Mesenteric fat pad (tissue), 1 donor: ENCODE measurements around the gene ASB14. TPM values are rescaled to one million over a fixed set of nuclear protein-coding genes. Genes with fewer than 3 reads are reported as not detected.
"Not testable (repeated sequence)": the region's sequence is repeated elsewhere in the genome, so short reads cannot be mapped to it uniquely, and the experiment has no call there.

Source experiments
- DNase-seq: peaks from one replicate; pipeline ENCODE4 v3.0.0-alpha.2; 2020; ENCODE audit warnings: low spot score
- long read RNA-seq: library from polyadenylated mRNA; unstranded; transcript quantifications from one replicate; pipeline ENCODE4 v2.0.0, GENCODE V29; 2020
- total RNA-seq: library from RNA; stranded (reverse); fragmentation: NEBNext Ultra II Directional; extraction: Animal tissue kit (Norgen Biotek cat#: 25700); gene quantifications from one replicate; pipeline ENCODE4 v1.2.1, GENCODE V29; 2021
- donor health status: DM: yes; HTN: yes; CAD: no.

ASB14 gene
- total RNA-seq = not detected
- long read RNA-seq = 0 reads

DNA sequence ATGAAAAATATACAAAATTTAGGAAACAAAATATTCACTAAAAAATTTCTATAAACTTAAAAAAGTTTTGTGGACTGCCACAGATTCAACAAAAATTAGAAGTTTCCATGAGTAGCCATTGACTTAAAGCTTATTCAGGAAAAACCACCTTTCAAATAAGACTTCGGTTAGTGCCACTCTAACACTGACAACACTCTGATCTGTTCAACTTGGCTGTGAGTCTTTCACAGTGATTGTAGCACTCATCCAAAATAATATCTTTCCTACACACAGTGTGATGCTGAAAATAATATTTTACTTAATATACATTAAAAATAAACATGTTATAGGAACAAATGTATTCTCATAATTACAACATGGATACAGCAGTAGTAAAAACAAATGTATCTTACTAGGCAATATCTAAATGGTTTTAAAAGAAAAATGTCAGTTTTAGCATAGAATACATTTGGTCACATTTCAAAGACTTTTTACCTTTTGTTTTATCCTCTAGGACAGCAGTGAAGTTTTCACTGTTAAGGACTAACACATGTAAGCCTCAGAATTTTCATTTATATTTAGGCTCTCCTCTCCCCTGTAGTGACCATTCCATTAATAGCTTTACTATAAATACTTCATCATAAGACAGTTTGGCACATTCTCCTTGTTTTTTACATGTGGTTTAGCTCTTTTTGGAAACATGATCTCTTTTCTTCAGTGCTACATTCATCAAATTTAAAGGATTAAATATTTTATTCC, at the start of gene ASB14:
Gene ASB14 (minus strand): TSS at position 527 of the 738 bp plus-strand sequence. CDS start 652 bp downstream, outside the sequence.
- DNase-seq = no peak

DNA sequence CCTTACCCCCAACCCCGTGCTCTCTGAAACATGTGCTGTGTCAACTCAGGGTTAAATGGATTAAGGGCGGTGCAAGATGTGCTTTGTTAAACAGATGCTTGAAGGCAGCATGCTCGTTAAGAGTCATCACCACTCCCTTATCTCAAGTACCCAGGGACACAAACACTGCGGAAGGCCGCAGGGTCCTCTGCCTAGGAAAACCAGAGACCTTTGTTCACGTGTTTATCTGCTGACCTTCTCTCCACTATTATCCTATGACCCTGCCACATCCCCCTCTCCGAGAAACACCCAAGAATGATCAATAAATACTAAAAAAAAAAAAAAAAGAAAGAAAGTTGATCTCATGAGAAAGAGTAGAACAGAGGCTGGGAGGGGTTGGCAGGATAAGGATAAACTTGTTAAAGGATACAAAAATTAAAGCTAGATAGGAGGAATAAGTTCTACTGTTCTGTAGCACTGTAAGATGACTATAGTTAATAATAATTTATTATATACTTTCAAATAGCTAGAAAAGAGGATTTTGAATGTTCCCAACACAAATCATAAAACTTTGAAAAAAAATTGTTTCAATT, 46.7 kb upstream of the ASB14 start:
- DNase-seq = not testable (repeated sequence)

DNA sequence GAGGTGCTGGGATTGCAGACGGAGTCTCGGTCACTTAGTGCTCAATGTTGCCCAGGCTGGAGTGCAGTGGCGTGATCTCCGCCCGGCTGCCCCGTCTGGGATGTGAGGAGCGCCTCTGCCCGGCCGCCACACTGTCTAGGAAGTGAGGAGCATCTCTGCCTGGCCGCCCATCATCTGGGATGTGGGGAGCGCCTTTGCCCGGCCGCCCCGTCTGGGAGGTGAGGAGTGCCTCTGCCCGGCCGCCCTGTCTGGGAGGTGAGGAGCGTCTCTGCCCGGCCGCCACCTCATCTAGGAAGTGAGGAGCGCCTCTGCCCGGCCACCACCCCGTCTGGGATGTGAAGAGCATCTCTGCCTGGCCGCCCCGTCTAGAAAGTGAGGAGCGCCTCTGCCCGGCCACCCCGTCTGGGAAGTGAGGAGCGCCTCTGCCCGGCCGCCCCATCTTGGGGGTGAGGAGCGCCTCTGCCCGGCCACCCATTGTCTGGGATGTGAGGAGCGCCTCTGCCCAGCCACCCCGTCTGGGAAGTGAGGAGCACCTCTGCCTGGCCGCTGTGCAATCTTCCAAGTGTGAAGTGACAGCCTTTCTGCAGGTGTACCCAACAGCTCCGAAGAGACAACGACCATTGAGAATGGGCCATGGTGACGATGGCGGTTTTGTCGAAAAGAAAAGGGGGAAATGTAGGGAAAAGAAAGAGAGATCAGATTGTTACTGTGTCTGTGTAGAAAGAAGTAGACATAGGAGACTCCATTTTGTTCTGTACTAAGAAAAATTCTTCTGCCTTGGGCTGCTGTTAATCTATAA, 46.0 kb upstream of the ASB14 start:
- DNase-seq = not testable (repeated sequence)

DNA sequence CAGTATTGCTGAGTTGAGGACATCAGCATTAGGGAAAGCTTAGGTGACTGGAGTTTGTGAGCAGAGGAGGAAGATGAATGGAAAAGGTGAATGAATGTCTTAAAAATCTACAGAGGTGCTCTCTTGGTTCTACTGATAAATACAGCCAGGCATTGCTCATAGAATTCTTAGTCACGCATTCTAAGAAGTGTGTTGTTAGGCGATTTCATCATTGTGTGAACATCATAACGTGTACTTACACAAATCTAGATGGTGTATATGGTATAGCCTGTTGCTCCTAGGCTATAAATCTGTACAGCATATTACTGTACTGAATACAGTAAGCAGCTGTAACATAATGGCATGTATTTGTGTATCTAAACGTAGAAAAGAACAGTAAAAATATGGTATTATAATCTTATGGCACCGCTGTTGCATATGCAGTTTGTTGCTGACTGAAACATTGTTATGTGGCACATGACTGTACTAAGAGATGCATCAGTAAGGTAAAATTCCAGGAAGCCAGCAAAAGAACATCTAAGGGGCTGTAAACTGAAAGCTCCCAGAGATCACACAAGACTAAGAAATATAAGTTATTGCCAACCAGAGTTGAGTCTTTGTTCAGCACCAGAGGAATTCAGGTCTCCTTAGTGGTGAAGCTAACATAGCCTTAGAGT, 42.9 kb upstream of the ASB14 start:
- no peak for DNase-seq

DNA sequence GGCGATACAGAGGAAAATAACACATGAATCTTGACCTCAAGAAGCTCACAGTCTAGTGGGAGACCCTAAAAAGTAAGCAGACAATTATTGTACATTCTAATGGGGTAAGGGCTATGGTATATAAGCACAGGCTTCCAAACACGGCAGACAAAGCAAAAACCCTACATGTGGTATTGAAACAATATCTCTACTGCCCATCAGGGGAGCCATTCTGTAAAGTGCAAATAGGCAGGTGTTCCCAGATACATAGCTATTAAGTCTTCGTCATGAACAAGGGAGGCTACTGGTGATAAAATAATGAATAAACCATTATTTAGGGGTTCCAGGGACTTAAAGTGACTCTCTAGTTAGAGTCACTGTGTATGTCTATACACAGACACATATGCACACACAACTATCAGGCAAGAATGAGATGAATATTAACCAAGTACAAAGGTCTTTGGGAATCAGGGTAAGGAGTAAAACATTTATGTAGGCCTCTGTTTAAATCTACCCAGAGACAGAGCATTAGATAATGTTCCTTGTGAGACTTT, 38.7 kb upstream of the ASB14 start:
- no peak for DNase-seq

DNA sequence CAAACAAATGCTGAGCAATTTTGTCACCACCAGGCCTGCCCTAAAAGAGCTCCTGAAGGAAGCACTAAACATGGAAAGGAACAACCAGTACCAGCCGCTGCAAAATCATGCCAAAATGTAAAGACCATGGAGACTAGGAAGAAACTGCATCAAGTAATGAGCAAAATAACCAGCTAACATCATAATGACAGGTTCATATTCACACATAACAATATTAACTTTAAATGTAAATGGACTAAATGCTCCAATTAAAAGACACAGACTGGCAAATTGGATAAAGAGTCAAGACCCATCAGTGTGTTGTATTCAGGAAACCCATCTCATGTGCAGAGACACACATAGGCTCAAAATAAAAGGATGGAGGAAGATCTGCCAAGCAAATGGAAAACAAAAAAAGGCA, 34.0 kb upstream of the ASB14 start:
- DNase-seq = not testable (repeated sequence)

DNA sequence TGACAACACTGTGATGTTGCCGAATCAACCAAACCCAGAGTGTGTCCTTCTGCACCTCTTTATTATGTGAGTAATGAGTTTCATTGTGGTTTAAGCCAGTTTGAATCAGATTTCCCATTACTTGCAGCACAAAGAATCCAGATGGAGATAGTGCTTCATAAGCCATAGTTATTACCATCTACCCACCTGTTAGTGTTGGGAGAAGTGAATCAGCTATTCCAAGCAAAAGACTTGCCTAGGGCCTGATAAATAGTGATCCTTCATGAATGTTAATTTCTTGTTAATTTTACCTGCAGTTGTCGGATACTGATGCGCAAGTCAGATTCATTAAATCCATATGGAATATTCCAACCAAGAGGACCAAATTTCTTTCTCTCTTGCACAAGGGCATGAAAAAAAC, 21.7 kb upstream of the ASB14 start:
- no peak for DNase-seq

DNA sequence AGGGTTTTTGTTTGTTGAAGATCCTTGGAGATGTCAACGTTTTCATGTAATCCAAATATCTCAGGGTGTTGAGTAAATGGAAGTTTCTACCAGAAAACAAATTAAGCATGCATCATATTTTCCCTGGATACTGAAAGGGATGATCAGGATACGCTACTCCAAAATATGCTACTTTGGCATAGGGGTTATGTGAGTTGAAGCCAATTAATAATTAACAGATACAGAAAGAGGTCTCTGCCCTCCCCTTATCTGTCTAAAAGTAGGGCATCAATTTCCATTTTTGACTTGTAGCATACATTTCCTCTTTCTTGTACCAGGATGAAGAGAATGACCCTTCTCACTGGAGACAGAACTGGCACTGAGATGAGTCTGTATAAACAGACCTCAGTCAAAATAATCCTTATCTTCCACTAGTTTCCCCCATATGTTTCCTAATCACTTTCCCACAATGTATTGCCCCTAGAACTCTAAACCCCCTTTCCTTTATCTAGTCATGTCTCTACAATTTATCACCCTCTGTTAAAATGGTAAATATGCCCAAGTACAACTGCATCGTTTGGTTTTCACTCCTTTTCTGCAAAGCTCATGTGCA, 17.4 kb upstream of the ASB14 start:
- no peak for DNase-seq

DNA sequence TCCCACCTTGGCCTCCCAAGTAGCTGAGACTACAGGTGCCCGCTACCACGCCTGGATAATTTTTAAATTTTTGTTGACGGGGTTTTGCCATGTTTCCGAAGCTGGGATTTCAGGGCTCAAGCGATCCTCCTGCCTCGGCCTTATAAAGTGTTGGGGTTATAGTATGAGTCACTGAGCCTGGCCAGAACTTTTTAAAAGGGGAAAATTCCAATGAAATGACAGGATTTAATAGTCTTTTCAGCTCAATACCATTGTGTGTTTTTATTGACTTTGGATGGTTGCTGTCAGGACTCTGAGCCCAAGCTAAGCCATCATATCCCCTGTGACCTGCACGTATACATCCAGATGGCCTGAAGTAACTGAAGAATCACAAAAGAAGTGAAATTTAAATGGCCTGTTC, 11.0 kb upstream of the ASB14 start:
- not testable (repeated sequence) for DNase-seq

DNA sequence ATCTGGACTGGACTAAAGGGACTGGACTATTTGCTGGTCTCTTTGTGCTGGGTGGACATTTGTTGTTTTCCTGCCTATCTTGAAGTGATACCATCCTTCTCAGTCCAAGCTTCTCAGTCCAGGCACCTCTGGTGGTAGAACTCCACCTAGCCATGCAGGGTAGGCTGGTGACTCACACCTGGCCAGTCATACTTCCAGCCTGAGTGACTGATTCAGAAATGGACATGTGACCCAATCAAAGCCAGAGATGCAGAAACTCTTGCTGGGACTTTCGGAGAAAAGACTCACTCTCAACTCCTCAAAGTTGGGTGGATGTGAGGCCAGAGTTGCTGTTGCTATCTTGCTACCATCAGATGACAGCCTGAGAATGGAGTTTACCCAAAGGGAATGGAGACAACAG, 5.6 kb upstream of the ASB14 start:
- no peak for DNase-seq

DNA sequence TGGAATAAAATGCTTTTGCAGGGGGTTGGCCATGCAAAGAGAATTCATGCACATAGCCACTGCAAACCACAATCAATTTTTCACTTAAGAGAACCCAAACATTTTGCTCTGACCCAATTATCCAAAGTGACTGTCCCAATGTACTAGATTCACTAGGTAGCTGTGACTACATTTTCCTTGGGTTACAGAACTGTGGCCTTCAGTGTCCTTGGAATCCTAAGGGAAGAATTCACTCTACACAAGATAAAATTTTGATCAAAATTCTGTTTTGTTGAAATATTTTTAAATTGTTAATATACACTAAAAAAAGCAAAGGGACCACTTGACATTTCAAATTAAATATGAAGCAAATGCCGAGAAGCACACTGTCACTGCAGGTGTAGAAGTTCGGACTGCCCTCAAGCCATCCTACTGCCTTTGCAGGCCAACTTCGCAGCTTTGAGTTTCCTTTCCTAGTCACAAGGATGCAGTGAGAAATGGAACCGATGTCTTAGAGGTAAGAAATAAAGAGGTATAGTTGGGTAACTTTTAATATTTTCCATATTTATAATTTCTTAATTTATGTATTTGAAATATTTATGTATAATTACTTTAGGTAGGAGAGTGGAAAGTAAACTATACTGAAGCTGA, 527 bp upstream of the ASB14 start:
- no peak for DNase-seq

DNA sequence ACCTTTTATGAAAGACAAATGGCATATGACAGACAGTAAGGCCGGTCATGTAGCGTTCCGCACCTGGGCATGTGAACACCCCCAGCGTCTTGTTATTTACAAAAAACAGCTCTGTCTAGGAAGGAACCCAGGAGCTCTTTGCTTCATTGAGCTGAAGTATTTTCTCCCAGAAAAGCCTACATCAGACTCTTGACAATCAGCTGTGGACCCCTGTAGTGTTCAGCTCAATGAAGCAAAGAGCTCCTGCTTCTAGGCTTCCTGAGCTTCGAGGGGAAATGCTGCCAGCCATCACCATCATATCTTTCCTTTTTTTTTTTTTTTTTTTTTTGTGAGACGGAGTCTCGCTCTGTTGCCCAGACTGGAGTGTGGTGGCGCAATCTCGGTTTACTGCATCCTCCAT, 4.1 kb downstream of the ASB14 start:
- DNase-seq = no peak

DNA sequence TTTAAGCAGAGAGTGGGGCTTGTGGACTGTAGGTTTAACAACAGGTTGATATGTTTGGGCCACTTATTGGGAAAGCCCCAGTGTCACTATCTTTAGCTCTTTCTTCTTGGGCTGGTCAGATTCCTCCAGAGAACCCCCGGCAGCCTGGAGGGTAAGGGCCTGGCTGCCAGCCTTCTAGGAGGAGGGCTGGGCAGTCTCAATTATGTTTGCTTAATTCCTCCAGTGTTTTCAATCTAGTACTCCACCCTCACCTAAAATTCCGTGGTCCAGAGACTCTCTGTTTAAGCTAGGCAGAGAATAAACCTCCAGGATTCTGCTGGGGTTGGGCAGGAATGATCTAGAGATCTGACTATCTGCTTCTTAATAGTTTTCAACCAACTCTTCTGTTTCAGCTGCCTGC, 5.3 kb downstream of the ASB14 start:
- no peak for DNase-seq

DNA sequence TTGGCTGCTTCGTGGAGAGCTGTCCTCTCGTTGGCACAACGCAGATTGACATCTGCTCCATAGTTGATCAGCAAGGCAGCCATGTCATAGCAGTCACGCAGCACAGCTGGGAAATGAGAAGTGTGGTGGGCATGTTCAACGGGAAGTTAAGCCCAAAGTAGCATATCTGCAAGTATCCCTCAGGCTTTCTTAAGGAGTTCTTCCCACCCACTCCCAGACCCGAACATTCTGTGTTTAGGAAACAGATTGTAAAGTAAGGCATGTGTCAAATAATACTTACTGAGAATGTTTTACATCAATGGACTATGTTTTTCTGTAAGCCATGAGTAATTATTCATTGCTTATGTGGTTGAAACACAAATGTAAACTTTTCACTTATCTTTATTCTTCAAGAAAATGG, 9.2 kb downstream of the ASB14 start:
- DNase-seq = no peak

DNA sequence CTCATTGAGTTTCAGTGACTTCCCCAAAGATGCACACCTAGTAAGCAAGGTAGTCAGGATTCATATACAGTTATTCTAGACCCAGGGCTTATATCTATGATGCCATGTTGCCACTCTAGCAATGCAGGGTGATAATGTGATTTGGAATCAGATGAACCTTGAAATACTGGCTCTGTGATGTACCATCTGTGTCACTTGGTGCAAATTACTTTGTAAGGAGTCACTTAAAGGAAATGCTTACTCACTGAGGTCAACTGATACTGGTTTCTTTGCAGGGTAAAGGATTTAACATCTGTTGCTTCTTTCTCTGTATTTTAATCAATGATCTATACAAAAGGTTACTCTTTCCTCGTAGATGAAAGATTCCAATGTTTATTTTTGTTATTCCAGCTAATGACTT, 10.8 kb downstream of the ASB14 start:
- no peak for DNase-seq

DNA sequence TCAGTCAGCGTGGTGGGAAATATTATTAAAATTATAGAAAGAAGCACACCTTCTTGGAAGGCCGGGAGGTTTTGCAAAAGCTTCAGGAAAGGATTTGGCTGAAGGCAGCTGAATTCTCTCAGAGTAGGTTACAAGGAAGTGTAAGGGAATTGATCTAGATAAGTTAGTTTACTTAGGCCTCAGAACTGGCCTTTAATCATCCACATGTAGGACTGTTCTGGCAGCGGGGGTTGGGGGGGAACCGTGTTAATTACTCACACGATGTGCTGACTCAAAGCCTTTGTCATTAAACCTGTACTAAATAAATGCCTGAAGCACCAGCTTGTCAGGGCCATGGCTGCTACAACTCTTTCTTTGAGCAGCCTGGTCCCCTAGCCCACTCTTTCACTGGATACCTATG, 12.8 kb downstream of the ASB14 start:
- no peak for DNase-seq

DNA sequence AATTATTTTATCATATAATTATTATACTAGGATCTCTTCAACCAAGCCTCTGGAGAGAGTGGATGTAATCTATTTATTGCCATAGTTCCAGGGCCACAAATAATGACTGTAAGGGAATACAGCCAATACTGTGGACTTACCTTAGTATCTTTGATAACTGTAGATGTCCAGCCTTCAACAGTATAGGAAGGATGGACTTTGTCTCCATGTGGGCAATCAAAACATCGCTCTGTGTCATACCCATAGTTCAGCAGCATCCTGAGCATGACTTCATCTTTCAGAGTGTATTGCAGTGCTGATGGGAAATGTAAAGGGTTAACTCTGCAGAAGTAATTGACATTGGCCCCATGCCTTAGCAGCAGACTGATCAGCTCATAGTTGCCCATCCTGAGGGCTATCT, 14.2 kb downstream of the ASB14 start:
- DNase-seq = no peak

DNA sequence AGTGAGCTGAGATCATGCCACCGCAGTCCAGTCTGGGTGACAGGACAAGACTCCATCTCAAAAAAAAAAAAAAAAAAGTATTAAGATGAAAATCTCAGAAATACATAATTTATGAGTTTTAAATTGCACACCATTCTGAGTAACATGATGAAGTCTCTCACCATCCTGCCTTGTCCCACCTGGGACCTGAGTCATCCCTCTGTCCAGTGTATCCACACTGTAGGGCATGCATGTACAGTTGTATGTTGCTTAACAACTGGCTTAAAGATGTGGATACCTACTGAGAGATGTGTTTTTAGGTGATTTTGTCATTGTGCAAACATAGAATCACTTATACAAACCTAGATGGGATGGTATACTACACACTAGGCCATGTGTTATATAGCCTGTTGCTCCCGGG, 17.1 kb downstream of the ASB14 start:
- no peak for DNase-seq

DNA sequence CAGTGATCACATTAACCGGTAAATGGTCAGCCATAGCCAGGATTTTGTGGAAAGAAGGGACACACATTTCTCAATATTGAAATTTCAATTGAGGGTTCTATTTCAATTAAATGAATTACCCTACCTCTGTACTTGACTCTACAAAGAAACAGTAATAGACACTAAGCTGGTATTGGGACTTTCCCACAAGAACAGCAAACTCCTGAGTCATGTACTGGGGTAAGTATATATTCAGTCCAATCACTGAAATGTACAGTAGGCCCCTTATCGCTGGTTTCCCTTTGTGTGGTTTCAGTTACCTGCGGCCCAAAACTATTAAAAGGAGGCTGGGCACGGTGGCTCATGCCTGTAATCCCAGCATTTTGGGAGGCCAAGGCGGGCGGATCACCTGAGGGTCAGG, 17.6 kb downstream of the ASB14 start:
- DNase-seq = no peak

DNA sequence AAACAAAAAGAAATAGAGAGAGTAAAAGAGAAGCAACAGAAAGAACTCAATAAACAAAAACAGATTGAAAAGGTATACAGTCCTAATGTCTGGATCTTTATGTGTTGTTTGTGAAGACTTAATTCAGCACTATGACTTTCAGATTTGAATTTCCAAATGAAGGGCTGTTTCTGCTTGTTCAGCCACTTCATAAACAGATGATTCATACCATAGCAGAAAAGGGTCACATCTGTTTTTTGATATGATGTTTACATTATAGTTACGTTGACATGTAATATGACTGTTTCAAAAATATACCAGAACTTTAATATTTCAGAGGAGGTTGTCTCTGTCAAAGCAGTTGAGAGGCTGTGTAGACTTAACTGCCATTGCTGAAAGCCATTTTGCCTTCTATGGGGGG, 24.1 kb downstream of the ASB14 start:
- no peak for DNase-seq

DNA sequence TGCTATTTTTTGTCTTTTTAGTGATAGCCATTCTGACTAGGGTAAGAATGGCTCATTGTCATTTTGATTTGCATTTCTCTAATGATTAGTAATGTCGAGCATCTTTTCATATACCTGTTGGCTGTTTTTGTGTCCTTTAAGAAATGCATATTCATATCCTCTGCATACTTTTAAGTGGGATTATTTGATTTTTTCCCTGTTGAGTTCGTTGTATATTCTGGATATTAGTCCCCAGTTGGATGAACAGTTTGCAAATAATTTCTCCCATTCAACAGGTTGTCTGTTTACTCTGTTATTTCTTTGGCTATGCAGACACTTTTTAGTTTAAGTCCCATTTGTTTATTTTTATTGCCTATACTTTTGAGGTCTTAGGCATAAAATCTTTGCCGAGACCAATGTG, 30.6 kb downstream of the ASB14 start:
- no peak for DNase-seq
